ENCODE results near the gene RPS3.

- no peak for TF ChIP-seq E2F6 (IDR thresholded peaks at IDR 0.05; ENCODE audit: borderline replicate concordance in 1 of 2, extremely low read depth in 1 of 2, insufficient read depth in 1 of 2, insufficient read length in 1 of 2, low read depth in 1 of 2, low read length in 1 of 2, poor library complexity in 1 of 2, severe bottlenecking in 1 of 2)
- no peak for TF ChIP-seq POLR2A (conservative IDR thresholded peaks at IDR 0.05)
- TF ChIP-seq CTCF (IDR thresholded peaks at IDR 0.05 in 2 of 3, conservative IDR thresholded peaks at IDR 0.05 in 1 of 3; ENCODE audit: insufficient read depth in 2 of 3, low read depth in 1 of 3, low read length in 3 of 3), result no peak
- no peak for TF ChIP-seq TCF7L2 (IDR thresholded peaks at IDR 0.05; ENCODE audit: low read depth, low read length)
- TF ChIP-seq MAFK (IDR thresholded peaks at IDR 0.05; ENCODE audit: low read length), result no peak
- TF ChIP-seq POLR2AphosphoS5 (IDR thresholded peaks at IDR 0.05; ENCODE audit: control insufficient read depth, insufficient read depth, low read depth, low read length), result no peak
- TF ChIP-seq EGR1 (conservative IDR thresholded peaks at IDR 0.05), result no peak
- TF ChIP-seq ZNF699 (CRISPR knock-in tag; IDR thresholded peaks at IDR 0.05; ENCODE audit: insufficient replicate concordance), result no peak
- TF ChIP-seq ZNF384 (IDR thresholded peaks at IDR 0.05; ENCODE audit: low read depth, low read length), result no peak
- no peak for TF ChIP-seq C11orf30 (IDR thresholded peaks at IDR 0.05; ENCODE audit: low read depth)
- TF ChIP-seq KLF16 (IDR thresholded peaks at IDR 0.05), result no peak
- TF ChIP-seq EZH2 (IDR thresholded peaks at IDR 0.05; ENCODE audit: borderline replicate concordance, low read depth, low read length), result no peak
- TF ChIP-seq ZNF121 (CRISPR knock-in tag; conservative IDR thresholded peaks at IDR 0.05), result no peak
Observed at GRCh38 chr11:75421902-75422247, 22.6 kb downstream of the RPS3 start.

Data from K562 (cell line).